GM12878 (cell line): ENCODE results near the gene ADAR. TPM values are rescaled to one million over a fixed set of nuclear protein-coding genes. Genes with fewer than 3 reads are reported as not detected.

Source experiments
- ATAC-seq: fragments of 200-7000 bp; cut with Tn5 transposase; 3 replicates; pipeline ENCODE4 v1.9.1; 2020; ENCODE audit warnings: mild to moderate bottlenecking, moderate library complexity
- BruUV-seq: library from RNA; stranded (reverse); fragments of 400-500 nt; replicated peaks from 2 replicates; lab custom pipeline; 2021; lab: Mats Ljungman, UMichigan
- CTCF ChIA-PET: fragments of 300-600 bp; sonication (Branson Sonifier 250); formaldehyde crosslinking; extraction: SDS; loops from one replicate; lab custom pipeline; 2021; ENCODE audit warnings: inconsistent platforms; lab: Yijun Ruan, JAX
- POLR2A ChIA-PET: fragments of 350-600 bp; formaldehyde crosslinking; extraction: SDS; loops from one replicate; lab custom pipeline; 2021; ENCODE audit warnings: inconsistent platforms; lab: Charles Lee
- RAD21 ChIA-PET: fragments of 300-600 bp; sonication (Branson Sonifier 250); formaldehyde crosslinking; loops from one replicate; lab custom pipeline; 2023; ENCODE audit warnings: antibody characterized with exemption; ENCODE audit not compliant: unreplicated experiment; lab: Charles Lee
- SMC1A ChIA-PET: fragments of 300-600 bp; sonication (Branson Sonifier 250); formaldehyde crosslinking; loops from one replicate; lab custom pipeline; 2023; ENCODE audit not compliant: unreplicated experiment, uncharacterized antibody; lab: Charles Lee
- DNase-seq: peaks from one replicate; pipeline ENCODE4 v3.0.0-alpha.2; 2011; ENCODE audit warnings: low read depth, low spot score
- FAIRE-seq: peaks from 3 replicates; lab custom pipeline; 2011; peaks lifted over from hg19 to GRCh38; lab: Jason Lieb, UNC
- H2AFZ ChIP-seq: 2 replicates; pipeline ENCODE4 v1.6.0; 2011; ENCODE audit warnings: low read depth, low read length, control low read depth; ENCODE audit not compliant: control insufficient read depth
- H3K27ac ChIP-seq: 2 replicates; pipeline ENCODE4 v1.5.1; 2011; ENCODE audit warnings: control low read depth; ENCODE audit not compliant: control insufficient read depth, insufficient read depth
- H3K27me3 ChIP-seq, 2 experiments: replicated peaks in 1 of 2; 2 replicates each; pipeline versions ENCODE4 v1.6.0 to v1.6.1; 2011; ENCODE audit warnings: low read length in 1 of 2; ENCODE audit not compliant: control insufficient read depth in 2 of 2, insufficient read depth in 2 of 2
- H3K36me3 ChIP-seq, 2 experiments: 2 replicates each; pipeline ENCODE4 v1.5.1; 2011; ENCODE audit warnings: low read length in 1 of 2; ENCODE audit not compliant: control insufficient read depth in 2 of 2, insufficient read depth in 2 of 2
- H3K4me1 ChIP-seq: 2 replicates; pipeline ENCODE4 v1.6.1; 2011; ENCODE audit warnings: mild to moderate bottlenecking, low read length, moderate library complexity, mixed read lengths; ENCODE audit not compliant: control insufficient read depth, insufficient read depth
- H3K4me2 ChIP-seq: 2 replicates; pipeline ENCODE4 v1.6.0; 2011; ENCODE audit warnings: control low read depth; ENCODE audit not compliant: control insufficient read depth, insufficient read depth
- H3K4me3 ChIP-seq: fragments of 200-600 bp; sonication (generic); 2 replicates; pipeline ENCODE4 v1.5.1; 2016
- H3K79me2 ChIP-seq: 2 replicates; pipeline ENCODE4 v1.6.0; 2011; ENCODE audit warnings: low read length; ENCODE audit not compliant: control insufficient read depth, insufficient read depth
- H3K9ac ChIP-seq: 2 replicates; pipeline ENCODE4 v1.8.0; 2011; ENCODE audit warnings: low read length, control low read depth, mixed read lengths; ENCODE audit not compliant: control insufficient read depth, insufficient read depth
- H3K9me3 ChIP-seq: replicated peaks from 3 replicates; pipeline ENCODE4 v1.5.1; 2011; ENCODE audit warnings: mild to moderate bottlenecking, low read length; ENCODE audit not compliant: control insufficient read depth, insufficient read depth
- H4K20me1 ChIP-seq: 2 replicates; pipeline ENCODE4 v1.6.0; 2011; ENCODE audit not compliant: control insufficient read depth, insufficient read depth
- CBFB ChIP-seq: IDR thresholded peaks from 2 replicates; pipeline ENCODE4 v1.6.1; 2016; ENCODE audit warnings: antibody characterized with exemption, low read depth
- EZH2 ChIP-seq: IDR thresholded peaks from 2 replicates; pipeline ENCODE4 v1.6.1; 2012; ENCODE audit warnings: low read depth, mild to moderate bottlenecking, control low read depth, inconsistent platforms, low read length, borderline replicate concordance; ENCODE audit not compliant: control insufficient read depth
- HCFC1 ChIP-seq: fragments of 150-350 bp; IDR thresholded peaks from 2 replicates; pipeline ENCODE4 v1.6.1; 2014; ENCODE audit warnings: low read length
- HDAC6 ChIP-seq: fragments of 200-600 bp; sonication (generic); IDR thresholded peaks from one replicate; pipeline ENCODE4 v1.8.0; 2017; ENCODE audit warnings: antibody characterized with exemption; ENCODE audit not compliant: unreplicated experiment
- LARP7 ChIP-seq: fragments of 450-650 bp; IDR thresholded peaks from 2 replicates; pipeline ENCODE4 v1.6.1; 2017; ENCODE audit warnings: mild to moderate bottlenecking
- POLR2A ChIP-seq: IDR thresholded peaks from 2 replicates; pipeline ENCODE4 v1.6.1; 2011; ENCODE audit warnings: low read depth, mild to moderate bottlenecking, low read length
- WGBS: methylation state at CpG from one replicate; pipeline ENCODE4 v1.1.6; 2016; ENCODE audit warnings: low lambda C conversion rate; ENCODE audit not compliant: insufficient replicate concordance, insufficient coverage; ENCODE audit errors: missing lambda C conversion rate; 5-methylcytosine and 5-hydroxymethylcytosine counted together
- in situ Hi-C: fragments of 300-500 bp; cut with MboI; formaldehyde crosslinking; loops from 9 replicates; pipeline ENCODE4 v1.14.3; 2018; ENCODE audit warnings: mixed read lengths
- intact Hi-C: fragments of 100-400 bp; cut with micrococcal nuclease; formaldehyde crosslinking; loops from one replicate; pipeline ENCODE4 v1.14.2; 2022; ENCODE audit not compliant: unreplicated experiment
- polyA plus RNA-seq, 11 experiments: library from polyadenylated mRNA; depleted of rRNA in 4 of 11; unstranded in 6 of 11; stranded (reverse) in 5 of 11; fragments of >200 nt; fragmentation: Nextera tagmentation in 4 of 11; fragmentation: Illumina TruSeq in 1 of 11; extraction: Ambion mirVana in 4 of 11; extraction: Trizol in 1 of 11; gene quantifications; 1 replicate in 1 of 11; 2 replicates in 10 of 11; pipeline versions ENCODE4 v1.2.1 to v1.2.3, GENCODE V29; 2011 to 2016; ENCODE audit warnings: inconsistent platforms in 2 of 11, missing spikeins in 2 of 11, low read depth in 1 of 11
- total RNA-seq, 4 experiments: library from RNA; depleted of rRNA in 3 of 4; stranded (reverse); fragments of >200 nt in 3 of 4; fragmentation: Illumina TruSeq in 1 of 4; extraction: Trizol in 1 of 4; gene quantifications; 2 replicates each; pipeline versions ENCODE4 v1.2.1 to v1.2.3, GENCODE V29; 2013 to 2021
- TF ChIP-seq, protein P1 (sequence below): IDR thresholded peaks from 2 replicates; pipeline ENCODE4 v1.6.1; 2011; ENCODE audit warnings: borderline replicate concordance, low read depth, mild to moderate bottlenecking, moderate library complexity, low read length; ENCODE audit not compliant: insufficient read depth, poor library complexity, severe bottlenecking

The ADAR gene
- total and polyA plus RNA-seq, 10 of the 15 experiments (the other 5 are each of a cell fraction or from before 2014, with no cell fraction given) = 55.5 to 413 (median 176) TPM

DNA sequence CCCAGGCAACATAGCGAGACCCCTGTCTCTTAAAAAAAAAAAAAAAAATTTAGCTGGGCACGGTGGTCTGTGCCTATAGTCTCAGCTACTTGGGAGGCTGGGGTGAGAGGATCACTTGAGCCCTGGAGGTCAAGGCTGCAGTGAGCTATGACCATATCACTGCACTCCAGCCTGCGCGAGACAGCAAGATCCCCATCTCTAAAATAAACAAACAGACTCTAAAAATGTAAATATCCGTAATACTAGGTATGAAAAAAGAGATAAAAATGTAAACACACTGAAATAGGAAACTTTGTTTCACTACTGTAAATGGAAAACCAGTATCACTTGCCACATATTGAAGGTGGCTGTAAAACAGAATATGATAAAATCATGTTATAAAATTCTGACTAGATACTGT lies 17.2 kb downstream of the ADAR start (continued):
- no peak for TF ChIP-seq LARP7

DNA sequence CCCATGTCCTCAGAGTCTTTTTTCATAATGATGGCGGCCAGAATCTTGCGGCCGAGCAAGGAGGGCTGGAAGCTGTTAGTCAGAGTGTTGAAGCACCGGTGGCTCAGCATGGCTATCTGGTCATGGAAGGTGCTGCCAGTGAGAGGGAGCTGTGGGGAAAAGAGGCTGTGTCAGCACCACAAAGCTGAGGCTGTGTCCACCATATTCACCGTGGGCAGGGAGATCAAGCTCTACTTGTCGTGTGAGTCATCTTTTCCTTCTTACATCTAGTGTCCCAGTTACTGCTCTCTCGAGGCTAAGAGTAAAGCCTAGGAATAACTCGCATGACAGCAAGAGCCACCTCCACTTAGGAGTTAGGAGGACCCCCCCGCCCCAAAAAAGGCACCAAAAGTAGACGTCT lies 18.2 kb downstream of the ADAR start:
- FAIRE-seq (no peak), DNase-seq (no peak), ATAC-seq (no peak)
- ChIA-PET CTCF (interaction anchor here (0.9 kb wide), 1 partner anchor 12 kb away, joined by 3 read pairs; no protein-coding TSS in a partner anchor), SMC1A (interaction anchor here (0.7 to 1.6 kb wide), 3 partner anchors 9 to 146 kb away, joined by 3 read pairs; no protein-coding TSS in a partner anchor), POLR2A (interaction anchor here (1.4 kb wide), 1 partner anchor 11 kb away, joined by 5 read pairs; no protein-coding TSS in a partner anchor), RAD21 (no interaction called here)
- no peak overlapping the region for H3K4me3 ChIP-seq
- H3K9ac ChIP-seq = no peak overlapping the region
- no peak for TF ChIP-seq CBFB
- TF ChIP-seq POLR2A = peak; percentile 35; the same call in 1 of the 2 replicates
- H3K79me2 ChIP-seq = no peaks in the 10 kb centered on the region; the same call in 1 of the 2 replicates
- 82% methylated on average over 10 of the region's 10 CpGs for WGBS
- H3K9me3 ChIP-seq = no peaks in the 10 kb centered on the region
- H3K36me3 ChIP-seq = peaks cover 47 to 73% of the 10 kb centered on the region in 2 experiments
- in situ Hi-C loops = no loop called here
- H3K27me3 ChIP-seq = no peaks in the 10 kb centered on the region
- H2AFZ ChIP-seq = no peak overlapping the region
- BruUV-seq = no TSS peak
- peaks cover 7% of the 10 kb centered on the region; the same call in 1 of the 2 replicates for H4K20me1 ChIP-seq
- H3K27ac ChIP-seq = no peak overlapping the region
- H3K4me1 ChIP-seq = peaks cover 9% of the 10 kb centered on the region
- no peak overlapping the region for H3K4me2 ChIP-seq
- intact Hi-C loops = no loop called here

DNA sequence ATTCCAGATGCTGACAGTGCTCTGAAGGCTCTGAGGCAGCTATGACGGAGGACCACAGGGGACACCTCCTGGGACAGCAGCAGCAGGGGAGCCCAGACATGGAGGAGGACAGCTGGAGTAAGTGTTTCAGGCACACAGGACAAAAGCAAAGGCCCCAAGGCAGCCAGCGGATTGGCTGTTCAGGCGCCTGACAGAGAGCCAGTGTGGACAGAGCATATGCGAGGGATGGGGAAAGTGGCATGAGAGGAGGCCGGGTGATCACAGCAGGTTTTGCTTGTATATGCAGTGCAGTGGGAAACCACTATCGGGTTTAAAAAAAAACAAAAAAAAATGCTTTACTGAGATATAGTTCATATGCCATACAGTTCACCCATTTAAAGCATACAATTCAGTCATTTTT lies 21.3 kb downstream of the ADAR start:
- no peak for DNase-seq
- Histone ChIP-seq H3K4me1 (peaks cover 12% of the 10 kb centered on the region), H3K9me3 (no peaks in the 10 kb centered on the region), H3K36me3 (peaks cover 58 to 75% of the 10 kb centered on the region in 2 experiments), H3K79me2 (no peaks in the 10 kb centered on the region), H4K20me1 (peaks cover 12% of the 10 kb centered on the region; the same call in 1 of the 2 replicates), H2AFZ (no peak overlapping the region), H3K27ac (no peak overlapping the region), H3K4me3 (no peak overlapping the region), H3K4me2 (no peak overlapping the region), H3K27me3 (no peaks in the 10 kb centered on the region), H3K9ac (no peak overlapping the region)
- ChIA-PET SMC1A (no interaction called here), RAD21 (no interaction called here), CTCF (no interaction called here), POLR2A (no interaction called here)
- ATAC-seq = no peak
- no peak for FAIRE-seq
- in situ Hi-C loops (no loop called here), intact Hi-C loops (no loop called here)
- BruUV-seq = no TSS peak
- no peak for TF ChIP-seq HCFC1
- TF ChIP-seq, protein P1, sequence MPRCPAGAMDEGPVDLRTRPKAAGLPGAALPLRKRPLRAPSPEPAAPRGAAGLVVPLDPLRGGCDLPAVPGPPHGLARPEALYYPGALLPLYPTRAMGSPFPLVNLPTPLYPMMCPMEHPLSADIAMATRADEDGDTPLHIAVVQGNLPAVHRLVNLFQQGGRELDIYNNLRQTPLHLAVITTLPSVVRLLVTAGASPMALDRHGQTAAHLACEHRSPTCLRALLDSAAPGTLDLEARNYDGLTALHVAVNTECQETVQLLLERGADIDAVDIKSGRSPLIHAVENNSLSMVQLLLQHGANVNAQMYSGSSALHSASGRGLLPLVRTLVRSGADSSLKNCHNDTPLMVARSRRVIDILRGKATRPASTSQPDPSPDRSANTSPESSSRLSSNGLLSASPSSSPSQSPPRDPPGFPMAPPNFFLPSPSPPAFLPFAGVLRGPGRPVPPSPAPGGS = no peak
- no peak for TF ChIP-seq HDAC6
- peak; percentile 30; the same call in 1 of the 2 replicates for TF ChIP-seq POLR2A
- TF ChIP-seq EZH2 = no peak
- 97% methylated on average over 6 of the region's 6 CpGs for WGBS
